ACHN (cell line): ENCODE measurements around the gene MUC15.

Experiments
- DNase-seq: peaks from one replicate; pipeline ENCODE4 v3.0.0-alpha.2; 2015
- in situ Hi-C: cut with HindIII; loops from 2 replicates; pipeline ENCODE4 v1.10.0; 2017; ENCODE audit warnings: low sequenced_read_pairs, low pct_ligation_motif_present, low pct_unique_long_range_greater_than_20kb

MUC15 gene

DNA sequence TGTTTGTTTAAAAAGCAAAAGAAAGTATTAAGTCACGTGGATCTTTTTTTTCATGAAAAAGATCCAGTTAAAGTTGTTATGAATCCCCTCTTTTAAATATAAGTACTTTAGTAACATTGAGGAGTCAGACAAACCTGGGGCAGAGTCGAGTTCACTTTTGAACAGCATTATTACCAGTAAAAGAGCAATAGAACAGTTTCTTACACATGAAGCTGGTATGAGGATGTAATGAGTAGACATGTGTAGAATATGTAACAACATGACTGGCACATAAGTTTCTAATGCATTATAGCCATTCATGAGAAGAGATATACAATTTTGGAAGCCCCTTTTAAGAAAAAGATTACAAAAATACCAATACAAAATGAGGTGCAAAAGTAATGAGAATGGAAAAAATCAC lies 7.6 kb upstream of the MUC15 start:
- in situ Hi-C loops, result no loop called here

DNA sequence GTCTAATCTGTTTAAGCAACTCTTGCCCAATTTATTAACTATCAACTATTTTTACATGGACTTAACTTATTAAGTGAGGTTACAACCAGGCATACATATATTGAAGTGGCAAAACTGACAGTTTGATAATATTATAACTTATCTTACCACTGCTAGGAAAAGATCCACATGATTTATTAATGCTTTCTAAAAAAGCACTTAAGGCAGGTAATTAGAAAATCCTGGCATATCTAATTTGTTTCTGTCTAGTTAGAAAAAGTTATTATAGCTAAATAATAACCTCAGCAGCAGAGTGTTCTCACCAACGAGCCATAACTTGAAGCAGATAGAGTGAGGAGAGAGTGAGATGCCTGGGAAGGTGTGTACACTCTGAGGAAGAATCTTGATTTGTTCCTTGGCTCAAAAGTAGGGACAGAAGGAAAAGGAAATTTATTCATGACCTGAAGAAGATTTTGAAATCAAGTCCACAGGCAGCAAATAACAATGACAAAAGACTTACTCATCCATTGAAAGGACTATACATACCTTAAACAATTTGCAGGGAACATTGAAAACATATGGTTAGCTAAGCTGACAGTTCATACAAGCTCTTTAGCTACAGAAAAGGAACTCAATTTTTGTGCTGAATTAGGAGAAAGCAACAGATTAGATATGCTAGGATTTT lies 7.1 kb upstream of the MUC15 start:
- in situ Hi-C loops, result no loop called here
- no peak for DNase-seq

More for the DNA sequence above, 7.6 kb upstream of the MUC15 start:
- no peak for DNase-seq

DNA sequence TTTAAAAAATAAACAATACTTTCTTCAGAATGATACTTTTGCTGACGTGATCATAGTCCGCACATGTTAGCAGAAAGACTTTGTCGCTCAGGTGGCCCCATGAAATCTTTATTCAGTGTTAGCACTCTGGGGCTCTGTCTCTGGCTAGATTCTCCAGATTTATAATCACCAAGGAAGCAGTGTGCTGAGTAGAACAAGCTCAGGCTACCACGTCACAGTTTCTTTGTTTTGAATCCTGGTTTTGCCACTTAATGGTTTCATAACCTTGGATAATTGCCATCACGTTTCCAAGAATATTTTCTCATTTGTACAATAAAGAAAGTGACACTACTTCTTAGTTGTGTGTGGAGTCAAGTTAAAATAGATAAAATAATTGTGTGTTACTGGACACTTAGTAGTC lies 3.9 kb upstream of the MUC15 start:
- in situ Hi-C loops, result no loop called here
- no peak for DNase-seq

DNA sequence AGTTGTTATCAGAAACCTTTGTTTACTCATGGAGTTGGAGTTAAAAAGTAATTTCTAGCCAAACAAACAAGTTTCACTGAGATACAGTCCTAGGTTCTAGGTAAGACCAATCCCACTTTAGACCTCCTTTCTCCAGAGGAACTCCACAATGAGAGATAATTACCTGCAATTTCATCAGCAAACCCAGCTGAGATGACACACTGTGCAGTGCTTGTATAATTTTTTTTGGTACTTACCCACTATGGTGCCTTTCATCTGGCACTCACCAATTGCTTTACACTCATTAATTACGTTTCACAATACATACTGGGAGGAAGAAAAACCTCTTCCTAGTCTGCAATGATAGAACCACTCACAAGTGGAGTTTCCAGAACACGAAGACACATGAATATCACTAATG lies 1.8 kb upstream of the MUC15 start:
- DNase-seq, result no peak
- in situ Hi-C loops, result no loop called here

DNA sequence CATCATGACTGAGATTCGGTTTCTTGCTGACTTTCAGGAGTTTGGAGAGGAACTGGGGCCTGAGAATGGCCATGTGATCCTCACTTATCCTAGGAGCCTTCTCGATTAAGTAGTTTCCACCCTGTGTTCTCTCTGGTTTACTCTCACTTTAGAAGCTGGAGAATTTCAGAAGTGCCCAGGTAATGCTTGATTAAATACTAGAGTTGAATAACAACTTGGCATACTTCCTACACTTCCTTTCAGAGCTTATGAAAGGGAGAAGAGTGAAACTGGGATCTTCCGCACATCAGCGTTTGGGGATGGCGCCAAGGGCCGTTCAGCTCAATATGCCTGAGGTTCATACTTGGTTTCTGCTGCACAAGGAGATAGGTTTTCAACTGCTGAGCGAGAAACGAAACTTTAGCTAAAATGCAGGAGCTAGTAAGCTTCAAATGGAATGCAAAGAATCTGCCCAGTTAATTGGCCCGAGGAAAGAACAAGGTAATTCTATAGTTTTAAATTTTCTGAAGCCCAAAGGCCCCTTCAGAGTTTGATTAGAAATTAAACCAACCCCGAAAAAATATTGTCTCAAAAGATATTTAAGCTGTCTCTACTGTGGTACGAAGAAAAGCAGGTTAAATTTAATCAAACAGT lies 823 bp upstream of the MUC15 start:
- in situ Hi-C loops, result no loop called here
- no peak for DNase-seq

DNA sequence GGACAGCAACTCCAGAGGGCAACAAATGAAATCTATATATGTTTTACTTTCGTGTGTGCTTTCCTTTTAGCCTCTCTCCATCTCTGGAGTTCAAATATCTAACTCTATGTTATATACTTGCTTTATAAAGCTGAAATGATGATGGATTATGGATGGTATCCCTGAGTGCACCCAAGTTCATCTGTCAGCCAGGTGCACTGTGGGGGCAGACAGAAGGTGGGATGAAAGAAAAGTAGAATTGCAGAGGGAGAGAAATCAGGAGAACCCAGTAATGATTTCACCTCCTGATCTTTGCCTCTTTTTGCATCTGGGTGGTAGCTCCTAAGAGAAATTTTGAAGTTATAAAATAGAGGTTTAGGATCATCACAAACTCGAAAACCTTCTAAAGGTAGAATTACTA lies 2.4 kb downstream of the MUC15 start:
- in situ Hi-C loops, result no loop called here
- DNase-seq, result no peak

DNA sequence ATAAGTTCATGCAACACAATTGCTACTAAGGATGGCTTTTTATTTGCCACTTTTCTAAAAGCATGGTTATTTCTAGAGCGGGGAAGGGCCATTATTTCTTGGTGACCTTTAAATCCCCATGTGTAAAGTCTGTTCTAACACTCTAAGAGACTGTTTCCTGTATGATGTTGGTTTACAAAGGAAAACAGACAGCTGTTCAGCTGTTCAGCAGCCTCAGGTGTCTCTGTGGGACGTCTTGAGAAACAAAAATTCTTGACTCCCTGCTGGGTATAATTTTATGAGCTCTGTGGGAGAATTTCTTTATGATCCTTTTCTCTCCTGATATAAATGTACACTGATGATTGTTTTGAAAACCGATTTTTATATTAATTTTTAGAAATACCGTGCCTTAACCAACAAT lies 13.9 kb downstream of the MUC15 start:
- in situ Hi-C loops, result no loop called here
- DNase-seq, result no peak

DNA sequence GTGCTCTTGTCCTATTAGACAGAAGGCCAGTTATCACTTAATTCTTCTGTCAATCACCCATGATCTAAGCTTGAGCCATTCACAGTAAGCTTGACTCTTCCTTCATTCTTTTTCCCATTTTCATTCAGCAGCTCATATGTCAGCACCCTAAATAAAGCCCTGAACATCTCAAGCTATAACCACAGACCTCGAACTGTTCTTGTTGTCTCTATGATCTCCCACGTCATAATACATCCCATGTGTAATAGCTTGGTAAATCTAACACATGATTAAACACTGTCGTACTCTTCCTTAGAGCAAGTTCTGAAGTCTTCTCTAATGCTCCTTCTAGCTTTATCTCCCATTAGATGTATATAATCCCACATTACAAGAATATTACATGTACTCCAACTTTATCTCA lies 14.4 kb downstream of the MUC15 start:
- no peak for DNase-seq

DNA sequence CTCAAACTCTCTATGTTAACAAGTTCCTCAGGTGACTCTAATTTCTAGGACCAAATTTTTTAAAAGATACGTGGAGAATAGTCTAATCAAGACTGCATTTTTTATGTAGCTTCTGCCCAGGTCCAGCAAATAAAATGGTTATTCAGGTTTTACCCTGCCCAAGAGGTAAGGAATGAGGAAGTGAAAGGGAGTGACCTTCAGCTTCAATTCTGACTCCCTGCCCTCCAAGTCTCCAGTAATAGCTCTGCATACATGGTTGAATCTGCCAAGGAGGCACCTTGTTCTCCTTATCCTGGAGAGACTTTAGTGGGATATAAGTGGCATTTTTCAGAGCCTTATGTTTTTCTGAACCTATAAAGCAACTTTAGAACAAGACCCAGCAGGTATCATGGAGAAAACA lies 15.5 kb downstream of the MUC15 start:
- in situ Hi-C loops, result no loop called here
- DNase-seq, result no peak

More for the DNA sequence above, 14.4 kb downstream of the MUC15 start:
- in situ Hi-C loops, result no loop called here

DNA sequence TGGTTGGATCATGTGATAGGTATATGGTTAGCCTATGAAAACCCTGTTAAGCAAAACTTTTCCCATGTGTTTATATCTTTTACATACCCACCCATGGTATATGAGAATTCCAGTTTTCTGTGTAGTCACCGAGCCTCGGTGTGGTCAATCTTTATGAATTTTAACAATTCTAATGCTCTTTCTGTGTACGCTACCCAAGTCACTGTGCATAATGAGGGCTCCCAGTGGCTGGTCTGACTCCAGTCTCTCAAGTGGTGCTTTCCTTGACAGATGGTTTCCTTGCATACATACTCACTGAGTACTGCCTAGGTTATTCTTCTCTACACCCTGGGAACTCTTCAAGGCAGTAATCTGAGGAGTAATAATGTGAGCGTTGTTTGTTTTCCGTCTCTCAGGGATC lies 17.6 kb downstream of the MUC15 start:
- no peak for DNase-seq
- in situ Hi-C loops, result no loop called here

DNA sequence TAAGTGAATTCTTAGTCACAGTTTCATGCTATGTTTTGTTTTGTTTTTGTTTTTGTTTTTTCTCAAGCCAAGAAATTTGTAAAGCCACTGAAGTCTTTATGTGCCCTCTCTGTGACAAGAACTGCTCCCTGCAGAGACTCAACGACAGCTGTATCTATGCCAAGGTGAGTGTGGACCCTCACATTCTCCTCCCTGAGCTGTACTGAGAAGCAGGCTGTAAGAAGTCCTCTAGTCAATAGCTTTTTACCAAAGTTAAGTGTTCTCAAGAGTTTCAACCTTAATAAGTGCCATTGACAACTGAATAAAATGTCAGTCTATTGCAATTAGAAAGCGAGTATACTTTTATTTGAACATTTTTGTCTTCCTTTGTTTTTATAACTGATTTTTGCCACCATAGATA lies 18.9 kb downstream of the MUC15 start:
- in situ Hi-C loops, result no loop called here
- no peak for DNase-seq

DNA sequence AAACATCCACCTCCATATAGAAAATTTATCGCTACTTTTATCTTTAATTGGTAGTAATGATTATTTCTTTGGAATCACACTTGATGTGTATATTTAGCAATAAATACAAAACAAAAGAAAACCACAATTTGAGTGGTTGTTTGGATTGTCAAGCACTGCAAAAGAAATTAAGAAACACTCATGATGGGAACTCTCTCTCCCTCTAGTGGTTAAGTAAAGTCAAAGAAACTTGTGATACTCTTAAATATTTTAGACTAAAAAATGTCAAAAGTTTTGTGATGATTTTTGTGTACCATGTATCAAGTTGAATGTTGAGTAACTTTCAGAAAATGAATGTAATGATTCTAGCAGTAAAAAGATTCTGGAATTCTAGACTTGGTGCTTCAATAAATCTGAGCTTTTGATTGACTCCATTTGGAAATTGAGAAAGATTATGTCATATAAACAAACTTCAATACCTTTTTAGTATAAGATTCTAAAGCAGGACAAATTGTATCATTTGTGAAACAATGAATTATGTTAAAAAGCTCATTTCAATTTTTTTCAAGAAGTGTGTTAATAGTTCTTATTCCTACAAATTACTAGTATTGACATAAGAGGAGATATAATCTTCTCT lies 20.8 kb downstream of the MUC15 start:
- DNase-seq, result peak; percentile 3
- in situ Hi-C loops, result no loop called here

DNA sequence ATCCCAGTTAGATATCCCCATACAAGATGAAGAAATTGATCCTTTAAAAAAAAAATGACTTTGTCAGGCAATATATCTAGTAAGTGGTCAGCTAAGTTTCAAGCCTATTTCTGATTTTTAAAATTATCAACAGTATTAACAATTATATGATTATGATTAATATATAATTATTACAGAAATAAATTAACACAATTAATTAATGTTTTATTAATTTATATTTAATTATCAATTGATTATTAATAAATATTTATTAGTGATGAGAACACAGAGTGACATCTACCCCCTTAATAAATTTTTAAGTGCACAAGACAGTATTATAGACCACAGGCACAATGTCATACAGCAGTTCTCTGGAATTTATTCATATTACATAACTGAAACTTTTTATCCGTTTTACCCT lies 22.0 kb downstream of the MUC15 start:
- no peak for DNase-seq
- in situ Hi-C loops, result no loop called here

DNA sequence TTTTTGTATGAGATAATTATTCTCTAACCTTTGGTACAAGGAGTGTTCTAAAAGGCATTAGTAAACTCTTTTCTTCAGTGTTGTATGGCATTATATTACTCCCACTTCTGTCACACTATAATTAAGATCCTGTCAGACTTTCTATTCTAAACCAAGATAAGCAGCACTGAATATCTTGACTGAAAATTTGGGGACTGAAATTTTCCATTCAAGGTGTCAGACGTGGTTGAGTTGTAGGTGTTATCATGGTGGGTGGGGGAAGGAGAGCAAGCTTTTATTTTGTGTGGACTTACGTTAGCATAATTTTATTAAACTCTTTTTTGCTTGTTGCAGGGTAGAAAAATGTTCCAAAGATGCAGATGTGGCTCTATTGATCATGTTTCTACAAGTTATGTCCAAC lies 22.9 kb downstream of the MUC15 start:
- in situ Hi-C loops, result no loop called here
- DNase-seq, result no peak

DNA sequence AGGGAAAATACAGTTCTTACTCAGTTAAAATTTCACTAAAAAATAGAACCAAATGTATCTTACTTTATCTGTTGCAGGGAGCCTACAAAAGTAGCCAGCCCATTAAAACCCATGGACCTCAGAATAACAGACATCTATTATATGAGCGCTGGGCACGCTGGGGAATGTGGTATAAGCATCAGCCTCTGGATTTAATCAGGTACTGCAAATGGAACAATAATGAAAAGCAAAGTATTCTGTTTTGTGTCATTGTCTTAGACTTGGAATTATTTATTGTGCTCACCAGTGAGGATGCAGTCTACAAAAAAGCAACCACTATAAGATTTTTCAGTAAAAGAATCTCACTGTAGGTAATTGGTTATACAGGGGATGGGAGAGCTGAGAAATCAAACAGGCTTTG lies 30.2 kb downstream of the MUC15 start:
- no peak for DNase-seq
- in situ Hi-C loops, result no loop called here

DNA sequence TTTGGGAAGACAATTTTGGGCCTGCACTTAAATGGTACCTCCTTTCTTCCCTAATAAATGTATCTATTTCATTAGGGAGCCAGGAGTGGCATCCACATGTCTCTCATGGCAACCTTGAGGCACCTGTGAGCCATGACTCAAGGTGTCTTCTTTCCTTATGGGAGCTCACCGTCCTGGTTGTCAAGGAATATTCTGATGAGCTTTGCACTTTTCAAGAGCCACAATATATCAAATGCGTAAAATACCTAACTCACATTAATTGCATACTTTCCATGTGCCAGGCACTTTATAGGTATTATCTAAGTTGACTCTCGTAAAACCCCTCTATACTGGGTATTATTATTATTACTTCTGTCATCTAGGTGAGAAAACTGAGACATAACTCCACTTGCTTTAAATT lies 32.5 kb downstream of the MUC15 start:
- DNase-seq, result no peak
- in situ Hi-C loops, result no loop called here

DNA sequence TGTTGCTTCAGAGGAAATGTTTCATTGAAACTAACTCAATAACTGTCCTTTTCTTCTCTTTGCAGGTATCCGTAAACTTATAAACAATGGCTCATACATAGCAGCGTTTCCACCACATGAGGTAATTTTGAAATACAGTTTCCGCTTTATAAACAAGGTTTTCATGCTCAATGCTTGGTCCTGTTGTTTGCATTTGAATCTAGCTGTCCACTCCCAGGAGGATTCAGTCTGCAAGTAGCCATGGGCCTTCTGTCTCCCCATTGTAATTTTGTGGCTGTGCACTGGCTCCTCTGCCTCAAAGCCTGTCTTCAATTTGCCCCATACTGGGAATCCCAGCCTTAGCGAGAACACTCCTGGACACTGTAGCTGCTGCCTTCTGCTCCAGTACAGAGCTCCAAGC lies 34.7 kb downstream of the MUC15 start:
- no peak for DNase-seq
- in situ Hi-C loops, result no loop called here

DNA sequence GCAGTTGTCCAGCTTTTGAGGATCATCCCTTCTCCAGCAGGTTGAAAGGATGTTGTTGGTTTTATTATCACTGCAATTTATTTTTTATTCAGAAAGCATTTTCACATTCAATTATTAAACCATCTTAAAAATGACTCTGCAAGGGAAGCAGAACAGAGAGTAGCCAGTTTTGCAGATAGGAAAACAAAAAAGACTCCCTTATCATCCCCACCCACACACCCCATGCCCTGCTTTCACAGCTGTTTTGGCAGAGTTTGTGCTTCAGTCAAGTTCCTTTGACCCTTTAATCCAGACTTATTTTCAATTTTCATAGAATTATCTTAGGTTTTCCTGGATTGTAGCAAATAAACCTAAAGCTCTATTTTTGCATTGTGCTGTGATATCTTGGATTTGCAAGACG lies 44.4 kb downstream of the MUC15 start:
- in situ Hi-C loops, result no loop called here

DNA sequence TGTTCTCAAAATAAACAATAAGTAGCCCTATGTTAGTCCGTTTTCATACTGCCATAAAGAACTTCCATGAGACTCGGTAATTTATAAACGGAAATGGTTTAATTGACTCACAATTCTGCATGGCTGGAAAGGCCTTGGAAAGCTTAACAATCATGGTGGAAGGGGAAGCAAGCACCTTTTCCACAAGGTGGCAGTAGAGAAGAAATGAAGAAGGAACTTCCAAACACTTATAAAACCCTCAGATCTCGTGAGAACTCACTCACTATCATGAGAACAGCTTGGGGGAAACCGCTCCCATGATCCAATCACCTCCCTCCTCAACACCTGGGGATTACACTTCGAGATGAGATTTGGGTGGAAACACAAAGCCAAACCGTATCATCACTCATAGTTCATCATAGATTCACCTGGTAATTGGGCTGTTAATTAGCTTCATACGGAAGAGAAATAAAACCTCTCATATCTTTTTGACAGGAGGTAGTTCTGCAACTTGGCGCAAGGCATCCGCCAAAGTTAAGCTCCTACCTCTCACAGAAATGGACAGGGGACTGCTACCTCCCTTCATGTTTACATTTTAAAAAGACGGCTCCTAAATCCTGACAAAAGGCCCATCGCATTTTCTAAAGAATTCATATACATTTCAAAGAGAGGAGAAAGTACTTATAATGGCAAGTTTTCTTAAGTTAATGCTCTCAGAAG lies 49.0 kb downstream of the MUC15 start:
- in situ Hi-C loops, result no loop called here
- DNase-seq, result peak; percentile 51

More for the DNA sequence above, 44.4 kb downstream of the MUC15 start:
- no peak for DNase-seq

DNA sequence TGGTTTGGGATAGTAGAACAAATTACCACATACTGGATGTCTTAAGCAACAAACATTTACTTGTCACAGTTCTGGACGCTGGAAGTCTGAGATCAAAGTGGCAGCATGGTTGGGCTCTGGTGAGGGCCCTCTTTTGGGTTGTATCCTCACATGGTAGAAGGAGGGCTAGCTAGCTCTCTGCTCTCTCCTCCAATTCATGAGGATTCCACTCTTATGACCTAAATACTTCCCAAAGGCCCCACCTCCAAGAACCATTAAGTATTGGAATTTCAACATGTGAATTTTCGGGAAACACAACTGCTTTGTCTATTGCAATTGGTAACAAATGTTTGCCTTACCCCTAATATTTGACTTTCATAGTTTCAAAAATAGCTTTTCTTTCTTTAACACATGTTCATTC lies 52.6 kb downstream of the MUC15 start:
- in situ Hi-C loops, result no loop called here
- no peak for DNase-seq
